ENCODE results near the gene CCDC142.

CCDC142 gene

GRCh38 chr2:74429487-74430451, 53.0 kb downstream of the CCDC142 start:
- Histone ChIP-seq H3F3A (ENCODE audit: control insufficient read depth, insufficient read depth) (peaks cover 4% of the 10 kb centered on the region; the same call in 1 of the 2 replicates), H4K20me1 (ENCODE audit: control insufficient read depth, insufficient read depth, low read depth, low read length) (no peaks in the 10 kb centered on the region), H3K9me2 (replicated peaks; ENCODE audit: control insufficient read depth, low read length) (no peaks in the 10 kb centered on the region), H3K4me3 (ENCODE audit: low read length) (no peak overlapping the region), H3K27me3 (ENCODE audit: control insufficient read depth, low read length) (no peaks in the 10 kb centered on the region), H3K36me3 (ENCODE audit: control insufficient read depth, low read length) (peaks cover 15% of the 10 kb centered on the region), H3K79me2 (ENCODE audit: control insufficient read depth, low read length) (no peaks in the 10 kb centered on the region), H3K27ac (ENCODE audit: low read depth, low read length) (no peak overlapping the region), H3K4me2 (ENCODE audit: low read length) (no peak overlapping the region), H3K4me1 (ENCODE audit: control insufficient read depth, low read length) (no peaks in the 10 kb centered on the region), H3K9me3 (ENCODE audit: control insufficient read depth, insufficient read depth, low read length) (no peaks in the 10 kb centered on the region)
- TF ChIP-seq EZH2phosphoT487 (IDR thresholded peaks at IDR 0.05; ENCODE audit: borderline replicate concordance, low read length) = no peak
- TF ChIP-seq, protein P1, sequence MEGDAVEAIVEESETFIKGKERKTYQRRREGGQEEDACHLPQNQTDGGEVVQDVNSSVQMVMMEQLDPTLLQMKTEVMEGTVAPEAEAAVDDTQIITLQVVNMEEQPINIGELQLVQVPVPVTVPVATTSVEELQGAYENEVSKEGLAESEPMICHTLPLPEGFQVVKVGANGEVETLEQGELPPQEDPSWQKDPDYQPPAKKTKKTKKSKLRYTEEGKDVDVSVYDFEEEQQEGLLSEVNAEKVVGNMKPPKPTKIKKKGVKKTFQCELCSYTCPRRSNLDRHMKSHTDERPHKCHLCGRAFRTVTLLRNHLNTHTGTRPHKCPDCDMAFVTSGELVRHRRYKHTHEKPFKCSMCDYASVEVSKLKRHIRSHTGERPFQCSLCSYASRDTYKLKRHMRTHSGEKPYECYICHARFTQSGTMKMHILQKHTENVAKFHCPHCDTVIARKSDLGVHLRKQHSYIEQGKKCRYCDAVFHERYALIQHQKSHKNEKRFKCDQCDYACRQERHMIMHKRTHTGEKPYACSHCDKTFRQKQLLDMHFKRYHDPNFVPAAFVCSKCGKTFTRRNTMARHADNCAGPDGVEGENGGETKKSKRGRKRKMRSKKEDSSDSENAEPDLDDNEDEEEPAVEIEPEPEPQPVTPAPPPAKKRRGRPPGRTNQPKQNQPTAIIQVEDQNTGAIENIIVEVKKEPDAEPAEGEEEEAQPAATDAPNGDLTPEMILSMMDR (IDR thresholded peaks at IDR 0.05; ENCODE audit: low read depth, low read length, poor library complexity, severe bottlenecking) = no peak

DNA sequence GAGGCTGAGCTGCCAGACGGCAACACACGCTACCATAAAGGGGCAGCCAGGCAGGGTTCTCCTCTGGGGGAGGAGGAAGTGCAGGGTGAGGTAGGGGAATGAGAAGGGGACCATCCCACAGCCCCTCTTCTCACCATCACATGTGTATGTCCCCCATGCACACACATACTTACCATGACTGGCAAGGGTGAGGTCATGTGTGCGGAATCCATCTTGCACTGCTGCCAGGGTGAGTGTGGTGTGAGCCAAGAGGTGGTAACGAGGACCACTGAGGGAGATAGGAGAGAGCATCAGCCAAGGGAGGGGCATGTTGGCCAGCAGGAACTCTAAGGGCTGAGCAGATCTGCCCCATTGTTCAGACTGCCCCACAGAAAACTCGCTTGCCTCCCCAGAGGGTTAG, 54.1 kb downstream of the CCDC142 start:
- Histone ChIP-seq H3K27me3 (ENCODE audit: control insufficient read depth, low read length) (no peaks in the 10 kb centered on the region), H3K36me3 (ENCODE audit: control insufficient read depth, low read length) (peaks cover 21% of the 10 kb centered on the region), H3K79me2 (ENCODE audit: control insufficient read depth, low read length) (no peaks in the 10 kb centered on the region), H4K20me1 (ENCODE audit: control insufficient read depth, insufficient read depth, low read depth, low read length) (no peaks in the 10 kb centered on the region), H3K27ac (ENCODE audit: low read depth, low read length) (no peak overlapping the region), H3K9me3 (ENCODE audit: control insufficient read depth, insufficient read depth, low read length) (no peaks in the 10 kb centered on the region), H3F3A (ENCODE audit: control insufficient read depth, insufficient read depth) (peaks cover 4% of the 10 kb centered on the region; the same call in 1 of the 2 replicates), H3K4me3 (ENCODE audit: low read length) (no peak overlapping the region), H3K4me2 (ENCODE audit: low read length) (no peak overlapping the region), H3K4me1 (ENCODE audit: control insufficient read depth, low read length) (no peaks in the 10 kb centered on the region), H3K9me2 (replicated peaks; ENCODE audit: control insufficient read depth, low read length) (no peaks in the 10 kb centered on the region)
- TF ChIP-seq EZH2phosphoT487 (IDR thresholded peaks at IDR 0.05; ENCODE audit: borderline replicate concordance, low read length) = no peak
- TF ChIP-seq, protein P1 (IDR thresholded peaks at IDR 0.05; ENCODE audit: low read depth, low read length, poor library complexity, severe bottlenecking) = no peak

- Histone ChIP-seq H3K4me3 (ENCODE audit: low read length) (no peak overlapping the region), H3K27me3 (ENCODE audit: control insufficient read depth, low read length) (no peaks in the 10 kb centered on the region), H3K36me3 (ENCODE audit: control insufficient read depth, low read length) (peaks cover 30% of the 10 kb centered on the region), H3F3A (ENCODE audit: control insufficient read depth, insufficient read depth) (peaks cover 4% of the 10 kb centered on the region; the same call in 1 of the 2 replicates), H3K27ac (ENCODE audit: low read depth, low read length) (no peak overlapping the region), H3K4me2 (ENCODE audit: low read length) (no peak overlapping the region), H4K20me1 (ENCODE audit: control insufficient read depth, insufficient read depth, low read depth, low read length) (no peaks in the 10 kb centered on the region), H3K9me3 (ENCODE audit: control insufficient read depth, insufficient read depth, low read length) (no peaks in the 10 kb centered on the region), H3K79me2 (ENCODE audit: control insufficient read depth, low read length) (peaks cover 5% of the 10 kb centered on the region; the same call in 1 of the 2 replicates), H3K4me1 (ENCODE audit: control insufficient read depth, low read length) (peaks cover 8% of the 10 kb centered on the region), H3K9me2 (replicated peaks; ENCODE audit: control insufficient read depth, low read length) (no peaks in the 10 kb centered on the region)
- no peak for TF ChIP-seq EZH2phosphoT487 (IDR thresholded peaks at IDR 0.05; ENCODE audit: borderline replicate concordance, low read length)
- TF ChIP-seq, protein P1 (IDR thresholded peaks at IDR 0.05; ENCODE audit: low read depth, low read length, poor library complexity, severe bottlenecking) = no peak
Measured at GRCh38 chr2:74427551-74427950, 55.2 kb downstream of the CCDC142 start.

Measured in DOHH2 (cell line).